Stimulated activated CD4-positive, alpha-beta T cell treated with anti-CD3 and anti-CD28 coated beads, Interleukin-4, amount 100 ng/mL, for 1 hour (primary cell): Measurements from ENCODE around the gene VEPH1.
"Not testable (repeated sequence)": the region's sequence is repeated elsewhere in the genome, so short reads cannot be mapped to it uniquely, and the experiment has no call there.

Source experiments
- DNase-seq: peaks from one replicate; pipeline ENCODE4 v3.0.0-alpha.2; 2020

Gene VEPH1

GRCh38 chr3:157381606-157382005 lies 121.6 kb downstream of the VEPH1 start:
- DNase-seq, result no peak

GRCh38 chr3:157379525-157380140 lies 123.6 kb downstream of the VEPH1 start:
- DNase-seq, result no peak

- no peak for DNase-seq
Observed at GRCh38 chr3:157376603-157377300, 126.5 kb downstream of the VEPH1 start.

GRCh38 chr3:157375342-157375986 lies 127.8 kb downstream of the VEPH1 start:
- no peak for DNase-seq

- no peak for DNase-seq
Observed at GRCh38 chr3:157374933-157375332, 128.3 kb downstream of the VEPH1 start.

GRCh38 chr3:157373783-157374182 lies 129.4 kb downstream of the VEPH1 start:
- no peak for DNase-seq

- DNase-seq, result no peak
Observed at GRCh38 chr3:157370867-157371266, 132.3 kb downstream of the VEPH1 start.

GRCh38 chr3:157369727-157370421 lies 133.3 kb downstream of the VEPH1 start:
- no peak for DNase-seq

- DNase-seq, result no peak
Observed at GRCh38 chr3:157368171-157368570, 135.0 kb downstream of the VEPH1 start.

DNA sequence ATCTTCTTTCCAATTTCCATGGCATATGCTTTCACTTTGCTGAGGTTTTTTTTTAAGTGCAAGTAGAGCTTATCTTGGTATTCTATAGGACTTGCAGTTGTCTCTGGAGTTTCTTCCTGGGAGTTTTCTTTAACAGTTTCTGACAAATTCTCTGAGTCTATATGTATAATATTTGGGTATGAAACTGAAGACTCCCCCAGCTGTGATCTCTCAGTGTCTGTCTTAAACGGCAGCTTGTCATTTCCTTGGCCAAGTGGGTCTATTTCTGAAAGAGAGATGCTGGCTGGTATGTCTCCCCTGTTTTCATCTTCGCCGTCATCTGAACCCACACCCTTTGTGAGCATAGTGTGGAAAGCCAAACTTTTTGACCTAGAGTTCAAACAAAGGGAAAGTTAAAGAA lies 139.8 kb downstream of the VEPH1 start:
- DNase-seq, result no peak

DNA sequence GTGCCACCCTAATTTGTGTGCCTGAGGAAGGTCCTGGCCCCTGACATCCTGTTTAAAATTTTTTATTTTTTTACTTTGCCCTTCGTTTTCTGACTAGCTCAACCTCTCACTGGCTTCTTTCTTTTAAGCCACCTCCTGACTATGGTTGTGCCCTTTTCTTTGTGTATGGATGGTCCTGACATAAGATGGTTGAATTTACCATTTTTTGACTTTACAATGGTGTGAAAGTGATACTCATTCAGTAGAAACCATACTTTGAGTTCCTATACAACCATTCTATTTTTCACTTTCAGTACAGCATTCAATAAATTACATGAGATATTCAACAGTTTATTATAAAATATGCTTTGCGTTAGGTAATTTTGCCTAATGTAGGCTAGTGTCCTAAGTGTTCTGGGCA lies 140.9 kb downstream of the VEPH1 start:
- DNase-seq, result no peak

- DNase-seq, result no peak
Observed at GRCh38 chr3:157360044-157360443, 143.2 kb downstream of the VEPH1 start.

- no peak for DNase-seq
Observed at GRCh38 chr3:157356541-157356940, 146.7 kb downstream of the VEPH1 start.

DNA sequence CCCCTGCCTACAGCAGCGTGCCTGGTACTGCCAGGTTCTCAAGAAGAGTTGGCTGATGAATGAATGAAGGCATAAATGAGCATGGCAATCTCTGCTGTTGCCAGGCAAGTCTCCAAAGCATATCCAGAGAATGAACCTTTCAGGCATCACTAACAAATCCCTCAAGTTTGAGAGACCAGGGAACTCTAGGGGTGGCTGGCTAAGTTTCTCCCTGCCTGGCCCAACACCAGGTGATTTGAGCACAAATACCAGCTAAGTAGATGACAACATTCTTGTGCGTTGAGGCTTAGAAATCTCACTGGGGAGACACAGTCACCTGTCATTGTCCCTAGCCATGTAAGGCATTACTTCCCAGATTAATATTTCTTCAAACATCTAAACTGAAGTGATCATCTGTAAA lies 147.9 kb downstream of the VEPH1 start:
- DNase-seq, result no peak

GRCh38 chr3:157354722-157355121 lies 148.5 kb downstream of the VEPH1 start:
- no peak for DNase-seq

DNA sequence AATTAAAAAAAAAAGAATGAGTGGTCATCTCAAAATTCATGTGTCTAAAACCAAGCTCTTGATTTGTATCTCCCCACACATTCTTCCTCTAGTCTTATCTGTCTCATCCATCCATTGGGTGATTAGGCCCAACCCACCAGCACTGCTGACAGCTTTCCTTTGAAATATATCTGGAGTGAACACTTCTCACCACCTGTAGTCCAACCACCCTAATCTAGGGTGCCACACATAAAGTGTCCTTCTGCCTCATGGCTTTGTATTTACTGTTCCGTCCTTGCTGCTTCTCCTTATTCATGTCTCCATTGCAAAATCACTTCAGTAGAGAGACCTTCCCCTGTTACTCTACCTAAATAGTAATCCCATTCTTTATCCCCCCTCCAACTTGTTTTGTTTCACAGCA lies 149.0 kb downstream of the VEPH1 start:
- DNase-seq, result no peak

- DNase-seq, result no peak
Observed at GRCh38 chr3:157353652-157354051, 149.6 kb downstream of the VEPH1 start.

DNA sequence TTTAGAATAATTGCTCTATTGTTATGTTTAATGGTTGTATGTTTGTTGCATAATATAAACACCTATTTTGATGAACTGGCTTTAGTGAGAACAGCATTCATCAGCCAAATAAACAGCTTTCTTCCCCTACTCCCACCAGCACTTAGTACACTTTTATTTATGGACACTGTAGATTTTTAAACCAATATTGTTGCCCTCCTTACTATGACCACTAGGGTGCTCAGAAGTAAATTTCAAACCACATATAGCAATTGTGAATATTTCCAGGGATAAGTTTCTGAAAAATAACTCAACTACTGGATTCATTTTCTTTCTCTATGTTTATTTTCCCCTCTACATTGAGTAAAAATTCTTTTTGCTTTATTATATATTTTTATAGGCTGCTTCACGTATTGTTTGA lies 151.2 kb downstream of the VEPH1 start:
- DNase-seq, result no peak

DNA sequence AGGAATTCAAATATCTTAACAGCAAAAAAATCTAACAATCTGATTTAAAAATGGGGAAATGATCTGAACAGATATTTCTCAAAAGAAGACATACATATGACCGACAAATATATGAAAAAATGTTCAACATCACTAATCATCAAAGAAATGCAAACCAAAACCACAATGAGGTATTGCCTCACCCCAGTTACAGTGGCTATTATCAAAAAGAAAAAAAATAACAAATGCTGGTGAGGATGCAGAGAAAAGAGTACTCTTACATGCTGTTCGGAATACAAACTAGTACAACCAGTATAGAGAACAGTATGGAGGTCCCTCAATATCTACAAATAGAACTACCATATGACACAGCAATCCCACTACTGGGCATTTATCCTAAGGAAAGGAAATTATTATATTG lies 152.6 kb downstream of the VEPH1 start:
- DNase-seq, result not testable (repeated sequence)

DNA sequence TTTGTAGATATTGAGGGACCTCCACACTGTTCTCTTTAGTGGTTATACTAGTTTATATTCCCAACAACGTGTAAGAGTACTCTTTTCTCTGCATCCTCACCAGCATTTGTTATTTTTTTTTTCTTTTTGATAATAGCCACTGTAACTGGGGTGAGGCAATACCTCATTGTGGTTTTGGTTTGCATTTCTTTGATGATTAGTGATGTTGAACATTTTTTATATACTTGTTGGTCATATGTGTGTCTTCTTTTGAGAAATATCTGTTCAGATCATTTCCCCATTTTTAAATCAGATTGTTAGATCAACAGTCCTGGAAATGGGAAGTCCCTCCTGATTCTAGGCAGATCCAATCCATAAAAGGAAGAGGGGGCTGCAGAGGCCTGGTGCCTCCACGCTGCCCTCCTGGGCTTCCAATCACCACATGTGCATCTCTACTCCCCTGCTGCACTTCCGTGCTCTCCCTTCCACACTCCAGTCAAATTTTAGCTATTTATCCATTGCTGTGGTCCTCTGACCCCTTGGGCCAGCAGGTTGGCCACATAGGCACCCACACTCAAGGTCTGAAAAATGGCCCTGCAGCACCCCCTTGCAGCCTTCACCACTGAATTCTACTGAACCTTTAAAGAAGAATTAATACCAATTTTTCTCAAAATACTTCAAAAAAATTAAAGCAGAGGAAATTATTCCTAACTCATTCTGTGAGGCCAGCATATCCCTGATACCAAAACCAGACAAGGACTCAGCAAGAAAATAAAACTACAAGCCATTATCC lies 154.7 kb downstream of the VEPH1 start:
- not testable (repeated sequence) for DNase-seq

DNA sequence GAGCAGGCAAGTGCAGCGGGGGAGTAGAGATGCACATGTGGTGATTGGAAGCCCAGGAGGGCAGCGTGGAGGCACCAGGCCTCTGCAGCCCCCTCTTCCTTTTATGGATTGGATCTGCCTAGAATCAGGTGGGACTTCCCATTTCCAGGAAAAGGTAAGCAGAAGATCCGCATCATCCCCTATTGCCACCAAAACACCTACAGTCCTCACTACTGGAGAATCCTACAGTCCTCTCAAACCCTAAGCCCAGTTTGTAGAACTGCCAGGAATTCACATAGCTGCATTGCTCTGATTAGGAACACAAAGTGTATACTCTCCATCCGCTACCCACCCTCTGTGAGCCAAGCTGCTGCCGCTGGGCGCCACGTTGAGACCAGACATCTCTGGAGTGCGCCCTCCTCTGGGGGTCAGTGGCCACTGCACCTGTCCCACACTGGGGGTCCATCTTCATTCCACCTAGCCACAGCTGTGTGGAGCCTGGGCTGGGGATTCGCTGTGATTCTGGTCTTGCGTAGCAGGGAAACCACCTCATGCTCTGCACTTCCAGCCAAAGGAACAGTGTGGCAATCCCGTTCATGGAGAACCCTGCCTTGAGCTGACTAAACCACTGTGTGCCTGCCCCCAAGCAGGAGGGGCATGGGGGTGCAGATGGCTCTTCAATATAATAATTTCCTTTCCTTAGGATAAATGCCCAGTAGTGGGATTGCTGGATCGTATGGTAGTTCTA lies 155.5 kb downstream of the VEPH1 start:
- DNase-seq, result no peak
